Measurements from ENCODE around the gene LAMTOR2. TPM values are rescaled to one million over a fixed set of nuclear protein-coding genes. Genes with fewer than 3 reads are reported as not detected.

LAMTOR2 gene
- total RNA-seq, 2 experiments from 2014 or later = 63.5 to 65.9 TPM

GRCh38 chr1:156048663-156049258 is 5.8 kb upstream of the LAMTOR2 start:
- POLR2A ChIA-PET = no interaction called here
- CTCF ChIA-PET = no interaction called here

DNA sequence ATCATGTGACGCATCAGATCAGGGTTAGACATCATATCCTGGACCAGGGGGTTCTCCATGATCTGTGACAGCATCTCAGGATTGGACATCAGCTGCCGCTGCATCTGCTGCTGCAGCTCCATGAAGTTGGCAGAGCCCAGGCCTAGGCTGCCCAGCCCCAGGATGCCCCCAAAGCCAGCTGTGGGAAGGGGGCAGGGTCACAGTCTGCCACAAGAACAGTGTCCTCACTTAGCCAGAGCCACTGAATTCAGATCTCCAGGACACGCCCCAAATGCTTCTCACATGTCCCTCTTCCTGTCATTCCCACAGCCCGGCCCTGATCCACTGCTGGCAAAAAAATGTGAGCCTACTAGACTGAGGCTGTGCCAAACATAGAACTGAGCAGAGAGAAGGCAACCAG is 4.2 kb upstream of the LAMTOR2 start:
- ChIA-PET CTCF (interaction anchor here (0.5 kb wide), 1 partner anchor 10 kb away, joined by 4 read pairs; no protein-coding TSS in a partner anchor), POLR2A (interaction anchor here (1.0 kb wide), 1 partner anchor 927 kb away, joined by 3 read pairs; no protein-coding TSS in a partner anchor)

GRCh38 chr1:156051011-156051725 is 3.4 kb upstream of the LAMTOR2 start:
- ChIA-PET POLR2A (no interaction called here), CTCF (interaction anchor here (1.0 to 2.2 kb wide), 2 partner anchors 15 to 25 kb away, joined by 4 to 6 read pairs; no protein-coding TSS in a partner anchor)

DNA sequence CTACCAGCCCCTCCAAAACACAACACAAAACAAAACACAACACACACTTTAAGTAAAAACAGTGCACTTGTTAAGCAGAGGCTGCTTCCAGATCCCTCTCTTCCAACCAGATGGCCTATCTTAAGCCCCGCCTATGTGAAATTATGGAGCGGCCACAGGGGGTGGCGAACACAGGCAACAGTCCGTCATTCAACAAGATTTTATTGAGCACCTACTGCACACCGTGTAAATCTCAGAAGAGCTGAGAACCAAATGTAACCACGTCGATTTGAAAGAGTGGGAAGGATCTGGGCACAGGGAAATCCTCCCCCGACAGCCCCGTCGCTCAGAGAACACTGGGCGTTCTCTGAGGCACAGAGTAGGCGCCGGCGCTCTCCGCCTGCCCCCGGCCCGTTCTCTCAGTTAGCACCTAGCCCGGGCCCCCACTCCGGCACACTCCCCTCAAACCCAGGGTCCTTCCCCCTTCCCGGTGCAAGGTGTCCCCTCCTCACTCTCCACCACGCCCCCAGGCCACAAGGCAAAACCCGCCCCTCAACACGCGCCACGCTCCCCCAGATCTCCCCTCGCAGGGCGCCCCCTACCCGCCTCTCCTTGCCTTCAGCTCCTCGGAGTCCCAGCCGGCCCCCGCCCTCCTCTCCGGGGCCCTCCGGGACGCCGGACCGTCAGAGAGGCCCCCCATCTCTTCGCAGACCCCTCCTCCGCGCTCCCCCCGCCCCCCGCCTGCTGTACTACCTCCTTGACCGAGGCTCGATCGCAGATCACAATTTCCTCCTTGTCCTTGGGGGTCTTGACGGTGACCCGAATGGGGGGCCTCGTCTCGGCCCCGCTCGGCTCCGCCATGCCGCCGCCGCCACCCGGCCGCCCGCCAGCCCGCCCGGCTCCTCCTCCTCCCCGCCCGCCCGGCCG is 1.5 kb upstream of the LAMTOR2 start:
- ChIA-PET CTCF (interaction anchor here (0.9 to 2.2 kb wide), 6 partner anchors 13 to 121 kb away, joined by 3 to 6 read pairs (median 4); partner anchors contain the start of gene ARHGEF2), POLR2A (interaction anchor here (0.6 to 1.0 kb wide), 2 partner anchors 38 to 365 kb away, joined by 4 to 5 read pairs; no protein-coding TSS in a partner anchor)

- CTCF ChIA-PET = interaction anchor here (0.9 to 1.4 kb wide), 3 partner anchors 20 to 122 kb away, joined by 3 to 6 read pairs (median 4); partner anchors contain the start of gene ARHGEF2
- POLR2A ChIA-PET = interaction anchor here (0.8 to 1.0 kb wide), 2 partner anchors 33 to 39 kb away, joined by 3 to 4 read pairs; partner anchors contain the start of gene SSR2
Measured at GRCh38 chr1:156053768-156054499, 648 bp upstream of the LAMTOR2 start, which contains the start of gene UBQLN4. UBQLN4 (minus strand) TSS chr1:156053798; CDS start chr1:156053701, 97 bp downstream.

DNA sequence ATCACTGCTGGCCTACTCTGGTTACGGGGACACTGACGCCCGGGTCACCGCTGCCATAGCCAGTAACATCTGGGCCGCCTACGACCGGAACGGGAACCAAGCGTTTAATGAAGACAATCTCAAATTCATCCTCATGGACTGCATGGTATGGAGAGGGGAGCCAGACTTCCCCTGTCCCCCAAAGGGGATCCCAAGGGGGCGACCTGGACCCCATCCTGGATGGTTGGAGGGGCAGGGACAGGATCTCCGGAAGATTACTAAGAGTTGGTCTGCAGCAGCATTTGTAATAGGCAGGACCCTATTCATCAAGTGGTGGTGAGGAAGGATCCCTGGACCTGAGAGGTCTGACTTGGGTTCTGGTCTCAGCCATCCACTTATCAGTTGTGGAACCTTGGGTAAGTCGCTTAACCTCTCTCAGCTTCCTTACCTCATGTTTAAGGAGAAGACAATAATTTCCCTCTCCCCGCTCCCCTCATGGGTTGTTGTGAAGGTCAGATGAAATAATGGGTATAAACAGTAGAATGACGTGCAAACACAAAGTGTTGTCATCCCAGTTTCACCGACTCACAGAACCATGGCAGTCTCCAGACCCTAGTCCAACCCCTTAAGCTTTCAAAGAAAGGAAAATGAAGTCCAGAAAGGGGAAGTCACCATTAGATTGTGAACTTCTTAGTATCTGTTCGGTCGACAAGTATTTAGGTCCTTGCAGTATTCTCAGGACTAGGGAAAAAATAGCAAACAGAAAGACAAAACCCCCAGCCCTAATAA is 883 bp downstream of the LAMTOR2 start:
- POLR2A ChIA-PET = no interaction called here

GRCh38 chr1:156056326-156056849 is 1.8 kb downstream of the LAMTOR2 start:
- ChIA-PET CTCF (no interaction called here), POLR2A (no interaction called here)

More for the DNA sequence above, 883 bp downstream of the LAMTOR2 start:
- CTCF ChIA-PET = interaction anchor here (0.6 kb wide), 1 partner anchor 72 kb away, joined by 3 read pairs; no protein-coding TSS in a partner anchor

DNA sequence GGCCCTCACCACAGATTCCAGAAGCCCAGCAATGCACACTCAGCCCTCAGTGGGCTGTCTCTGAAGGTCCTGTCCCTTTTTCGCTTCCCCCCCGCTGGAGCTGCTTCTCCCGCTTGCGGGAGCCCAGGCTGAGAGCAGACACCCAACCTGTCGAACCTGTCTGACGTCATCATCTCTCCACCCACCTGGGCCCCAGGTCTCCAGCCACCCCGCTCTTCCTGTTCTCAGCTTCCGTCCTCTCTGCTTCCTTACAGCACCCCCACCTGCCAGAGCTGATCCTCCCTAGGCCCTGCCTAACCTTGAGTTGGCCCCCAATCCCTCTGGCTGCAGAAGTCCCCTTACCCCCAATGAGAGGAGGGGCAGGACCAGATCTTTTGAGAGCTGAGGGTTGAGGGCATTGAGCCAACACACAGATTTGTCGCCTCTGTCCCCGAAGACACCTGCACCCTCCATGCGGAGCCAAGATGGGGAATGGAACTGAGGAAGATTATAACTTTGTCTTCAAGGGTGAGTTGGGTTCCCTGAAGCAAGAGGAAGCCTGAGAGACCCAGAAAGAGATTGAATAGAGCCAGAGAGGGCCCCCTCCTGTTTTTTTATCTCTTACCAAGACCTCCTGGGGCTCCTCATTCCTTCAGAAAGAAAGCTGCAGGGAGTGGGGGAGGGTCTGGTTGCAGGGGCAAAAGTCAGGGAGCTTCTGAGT is 6.5 kb downstream of the LAMTOR2 start, which contains the start of gene RAB25:
Gene RAB25, plus strand, starts transcription at position 224 of the 700 bp plus-strand sequence. Its CDS starts 241 bp downstream, at position 465.
- ChIA-PET POLR2A (interaction anchor here (0.5 kb wide), 1 partner anchor 166 kb away, joined by 3 read pairs; no protein-coding TSS in a partner anchor), CTCF (interaction anchor here (0.7 kb wide), 1 partner anchor 11 kb away, joined by 4 read pairs; no protein-coding TSS in a partner anchor)

GRCh38 chr1:156062189-156062588 is 7.6 kb downstream of the LAMTOR2 start:
- ChIA-PET CTCF (no interaction called here), POLR2A (interaction anchor here (0.7 kb wide), 2 partner anchors 37 to 121 kb away, joined by 4 to 16 read pairs; partner anchors contain the start of gene RXFP4)

DNA sequence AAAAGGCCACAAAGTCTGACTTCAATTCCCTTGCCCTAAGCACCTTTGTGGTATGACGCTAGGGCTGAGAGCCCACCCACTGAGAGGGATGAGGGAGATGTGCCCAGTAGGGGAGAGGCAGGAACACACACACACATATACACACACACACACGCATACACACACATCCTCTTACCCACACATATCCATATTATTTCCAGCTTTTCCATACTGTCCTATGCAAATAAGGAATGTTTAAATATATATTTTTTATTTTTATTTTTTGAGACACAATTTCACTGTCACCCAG is 9.4 kb downstream of the LAMTOR2 start:
- POLR2A ChIA-PET = interaction anchor here (0.6 kb wide), 2 partner anchors 17 to 33 kb away, joined by 3 read pairs; no protein-coding TSS in a partner anchor
- CTCF ChIA-PET = interaction anchor here (1.3 kb wide), 1 partner anchor 38 kb away, joined by 5 read pairs; no protein-coding TSS in a partner anchor

- CTCF ChIA-PET = interaction anchor here (1.4 to 2.6 kb wide), 2 partner anchors 27 to 66 kb away, joined by 3 to 7 read pairs; no protein-coding TSS in a partner anchor
Measured at GRCh38 chr1:156064615-156065014, 10.0 kb downstream of the LAMTOR2 start.

GRCh38 chr1:156065212-156065611 is 10.6 kb downstream of the LAMTOR2 start:
- ChIA-PET CTCF (interaction anchor here (1.1 to 2.6 kb wide), 4 partner anchors 26 to 132 kb away, joined by 3 to 7 read pairs (median 4); no protein-coding TSS in a partner anchor), POLR2A (interaction anchor here (0.7 kb wide), 1 partner anchor 160 kb away, joined by 3 read pairs; no protein-coding TSS in a partner anchor)

More at GRCh38 chr1:156064615-156065014, 10.0 kb downstream of the LAMTOR2 start:
- POLR2A ChIA-PET = interaction anchor here (0.7 kb wide), 1 partner anchor 160 kb away, joined by 3 read pairs; no protein-coding TSS in a partner anchor

DNA sequence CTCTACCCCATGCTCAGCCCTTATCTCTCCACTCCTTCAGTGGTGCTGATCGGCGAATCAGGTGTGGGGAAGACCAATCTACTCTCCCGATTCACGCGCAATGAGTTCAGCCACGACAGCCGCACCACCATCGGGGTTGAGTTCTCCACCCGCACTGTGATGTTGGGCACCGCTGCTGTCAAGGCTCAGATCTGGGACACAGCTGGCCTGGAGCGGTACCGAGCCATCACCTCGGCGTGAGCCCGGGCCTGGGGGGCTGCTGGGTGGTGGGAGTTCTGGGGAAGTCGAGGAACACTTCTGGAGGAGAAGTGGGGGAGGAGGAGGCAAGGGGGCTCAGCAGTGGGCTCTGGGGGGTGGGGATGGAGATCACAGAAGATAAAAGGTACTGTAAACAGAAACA is 11.3 kb downstream of the LAMTOR2 start:
- ChIA-PET POLR2A (no interaction called here), CTCF (interaction anchor here (0.8 to 2.6 kb wide), 13 partner anchors 9 to 1164 kb away, joined by 3 to 11 read pairs (median 4); partner anchors contain the start of gene ARHGEF2)

DNA sequence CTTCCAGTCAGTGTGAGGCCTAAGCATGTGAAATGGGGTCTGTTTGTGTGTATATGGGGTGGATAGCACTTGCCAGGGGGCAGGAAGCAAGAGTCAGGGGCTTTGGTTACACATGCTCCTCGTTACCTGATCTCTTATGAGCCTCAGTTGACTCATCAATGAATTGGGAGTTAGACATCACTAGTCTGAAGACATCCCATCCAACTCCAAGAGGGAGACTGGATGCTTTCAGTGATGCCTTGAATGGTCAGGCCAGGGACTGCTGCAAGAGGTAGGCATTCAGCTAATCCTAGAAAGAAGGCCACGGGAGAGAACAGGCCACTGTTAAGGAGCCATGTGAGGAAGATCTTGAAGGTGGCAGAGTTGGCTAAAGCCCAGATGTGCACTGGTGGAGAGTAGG is 12.7 kb downstream of the LAMTOR2 start:
- ChIA-PET POLR2A (no interaction called here), CTCF (interaction anchor here (0.7 to 1.7 kb wide), 7 partner anchors 14 to 127 kb away, joined by 3 to 11 read pairs (median 3); partner anchors contain the start of gene ARHGEF2)

- POLR2A ChIA-PET = no interaction called here
- CTCF ChIA-PET = no interaction called here
Measured at GRCh38 chr1:156069490-156070455, 15.2 kb downstream of the LAMTOR2 start.
